H1 (cell line): Measurements from ENCODE around the gene CNN3. TPM values are rescaled to one million over a fixed set of nuclear protein-coding genes. Genes with fewer than 3 reads are reported as not detected.

Source experiments
- GABPA ChIP-seq: IDR thresholded peaks from 2 replicates; pipeline ENCODE4 v1.6.1; 2011; ENCODE audit warnings: mild to moderate bottlenecking, low read length, moderate library complexity, borderline replicate concordance; ENCODE audit not compliant: insufficient read depth
- NANOG ChIP-seq: IDR thresholded peaks from 2 replicates; pipeline ENCODE4 v1.6.1; 2011; ENCODE audit warnings: low read length, low read depth, mild to moderate bottlenecking, inconsistent platforms; ENCODE audit not compliant: insufficient read depth, poor library complexity, severe bottlenecking
- POLR2AphosphoS5 ChIP-seq: IDR thresholded peaks from 2 replicates; pipeline ENCODE4 v1.6.1; 2011; ENCODE audit warnings: low read depth, low read length
- RBBP5 ChIP-seq: IDR thresholded peaks from 2 replicates; pipeline ENCODE4 v1.7.1; 2012; ENCODE audit warnings: low read depth, mild to moderate bottlenecking, inconsistent platforms, low read length, moderate library complexity, borderline replicate concordance
- SIRT6 ChIP-seq: IDR thresholded peaks from one replicate; pipeline ENCODE4 v1.7.1; 2012; ENCODE audit warnings: low read length, inconsistent platforms
- TBP ChIP-seq: IDR thresholded peaks from 2 replicates; pipeline ENCODE4 v1.6.1; 2011; ENCODE audit warnings: low read depth, low read length, improper control_type of control experiment
- TEAD4 ChIP-seq: IDR thresholded peaks from 2 replicates; pipeline ENCODE4 v1.6.1; 2012; ENCODE audit warnings: low read depth, low read length, inconsistent platforms, mixed read lengths
- polyA plus RNA-seq, 7 experiments: library from polyadenylated mRNA; depleted of rRNA in 3 of 7; stranded (reverse) in 5 of 7; unstranded in 2 of 7; fragments of >200 nt in 5 of 7; fragments of 200-250 nt in 2 of 7; gene quantifications; 1 replicate in 5 of 7; 2 replicates in 1 of 7; 4 replicates in 1 of 7; pipeline versions ENCODE4 v1.2.1 to v1.2.3, GENCODE V29; 2011 to 2013; ENCODE audit warnings: missing spikeins in 2 of 7, mixed read lengths in 2 of 7
- total RNA-seq: library from RNA; stranded (reverse); fragmentation: NEBNext Ultra II Directional; extraction: Animal tissue kit (Norgen Biotek cat#: 25700); gene quantifications from 2 replicates; pipeline ENCODE4 v1.2.1, GENCODE V29; 2021
- TF ChIP-seq, protein P1 (sequence below): IDR thresholded peaks from 2 replicates; pipeline ENCODE4 v1.6.1; 2012; ENCODE audit warnings: inconsistent platforms
- TF ChIP-seq, protein P2 (sequence below): IDR thresholded peaks from 2 replicates; pipeline ENCODE4 v1.6.1; 2011; ENCODE audit warnings: low read length, improper control_type of control experiment

The CNN3 gene
- total and polyA plus RNA-seq, 2 of the 8 experiments (the other 6 are each of a cell fraction or from before 2014, with no cell fraction given): 134 to 266 TPM

DNA sequence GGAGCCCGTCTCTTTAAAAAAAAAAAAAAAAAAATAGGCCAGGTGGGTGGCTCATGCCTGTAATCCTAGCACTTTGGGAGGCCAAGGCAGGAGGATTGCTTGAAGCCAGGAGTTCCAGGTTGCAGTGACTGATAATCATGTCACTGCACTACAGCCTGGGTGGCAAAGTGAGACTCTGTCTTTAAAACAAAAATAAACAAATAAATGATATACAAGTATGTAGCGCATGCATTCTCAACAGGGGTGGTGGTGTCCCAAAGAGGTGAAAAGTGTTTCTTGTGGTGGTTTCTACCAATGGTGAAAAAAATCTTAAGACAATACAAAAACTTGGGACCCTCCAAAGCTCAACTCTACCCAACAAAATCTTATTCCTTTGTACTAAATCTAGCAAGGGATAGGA is 17.9 kb downstream of the CNN3 start (continued):
- TF ChIP-seq, protein P1, sequence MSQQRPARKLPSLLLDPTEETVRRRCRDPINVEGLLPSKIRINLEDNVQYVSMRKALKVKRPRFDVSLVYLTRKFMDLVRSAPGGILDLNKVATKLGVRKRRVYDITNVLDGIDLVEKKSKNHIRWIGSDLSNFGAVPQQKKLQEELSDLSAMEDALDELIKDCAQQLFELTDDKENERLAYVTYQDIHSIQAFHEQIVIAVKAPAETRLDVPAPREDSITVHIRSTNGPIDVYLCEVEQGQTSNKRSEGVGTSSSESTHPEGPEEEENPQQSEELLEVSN: no peak
- no peak for TF ChIP-seq SIRT6
- TF ChIP-seq NANOG: no peak
- TF ChIP-seq TEAD4: no peak
- no peak for TF ChIP-seq GABPA
- no peak for TF ChIP-seq POLR2AphosphoS5
- TF ChIP-seq RBBP5: no peak
- TF ChIP-seq, protein P2, sequence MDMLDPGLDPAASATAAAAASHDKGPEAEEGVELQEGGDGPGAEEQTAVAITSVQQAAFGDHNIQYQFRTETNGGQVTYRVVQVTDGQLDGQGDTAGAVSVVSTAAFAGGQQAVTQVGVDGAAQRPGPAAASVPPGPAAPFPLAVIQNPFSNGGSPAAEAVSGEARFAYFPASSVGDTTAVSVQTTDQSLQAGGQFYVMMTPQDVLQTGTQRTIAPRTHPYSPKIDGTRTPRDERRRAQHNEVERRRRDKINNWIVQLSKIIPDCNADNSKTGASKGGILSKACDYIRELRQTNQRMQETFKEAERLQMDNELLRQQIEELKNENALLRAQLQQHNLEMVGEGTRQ: no peak
- TF ChIP-seq TBP: no peak
